Measurements from ENCODE around the gene PRND. TPM values are rescaled to one million over a fixed set of nuclear protein-coding genes. Genes with fewer than 3 reads are reported as not detected.

Gene PRND
- total and polyA plus RNA-seq, 2 of the 13 experiments (the other 11 are each of a cell fraction or from before 2014, with no cell fraction given), result not detected

- ATAC-seq (peak; percentile 34), DNase-seq (ENCODE audit: low spot score) (no peak), FAIRE-seq (no peak)
- Histone ChIP-seq H3K4me2 (ENCODE audit: low read depth, low read length) (peak overlapping the region; percentile 83), H3K27ac (ENCODE audit: extremely low read length, insufficient read depth, low read length) (no peak overlapping the region), H3K4me1 (ENCODE audit: insufficient read depth, low read length) (peaks cover 16% of the 10 kb centered on the region), H2AFZ (ENCODE audit: low read length) (no peak overlapping the region), H3K9me3 (ENCODE audit: low read length) (peaks cover 24% of the 10 kb centered on the region), H3K79me2 (ENCODE audit: insufficient read depth, low read length) (no peaks in the 10 kb centered on the region), H3K27me3 (ENCODE audit: control insufficient read depth in 1 of 2, insufficient read depth in 2 of 2, low read length in 2 of 2) (peaks cover 0 to 29% of the 10 kb centered on the region in 2 experiments; a peak in 4 of 5 replicates), H4K20me1 (ENCODE audit: insufficient read depth, low read length) (no peaks in the 10 kb centered on the region), H3K9ac (ENCODE audit: insufficient read depth, low read depth, low read length) (peak overlapping the region; percentile 32; the same call in 1 of the 2 replicates), H3K36me3 (replicated peaks in 1 of 2; ENCODE audit: control insufficient read depth in 1 of 2, insufficient read depth in 2 of 2, low read length in 2 of 2) (no peaks in the 10 kb centered on the region), H3K4me3 (replicated peaks in 1 of 3; ENCODE audit: insufficient read depth in 1 of 3, low read depth in 2 of 3, low read length in 3 of 3) (peak overlapping the region; percentile 1 to 56 (median 19); a peak in 4 of 6 replicates)
- ChIA-PET CTCF (ENCODE audit: low intra/inter-chr PET ratio, low total read pairs) (no interaction called here), POLR2A (no interaction called here)
- BruUV-seq (replicated peaks), result no TSS peak
- WGBS (ENCODE audit: low lambda C conversion rate), result 47% methylated on average over 14 of the region's 14 CpGs
- intact Hi-C loops (cut with micrococcal nuclease; ENCODE audit: unreplicated experiment), result no loop called here
- in situ Hi-C loops (cut with HindIII; ENCODE audit: extremely low pct_ligation_motif_present, low pct_unique_long_range_greater_than_20kb), result no loop called here
- no peak for TF ChIP-seq YEATS4 (CRISPR knock-in tag; IDR thresholded peaks at IDR 0.05; ENCODE audit: borderline replicate concordance)
- TF ChIP-seq GTF3A (CRISPR knock-in tag; conservative IDR thresholded peaks at IDR 0.05), result no peak
- TF ChIP-seq KMT2A (CRISPR knock-in tag; IDR thresholded peaks at IDR 0.05), result no peak
- no peak for TF ChIP-seq ZNF33A (CRISPR knock-in tag; IDR thresholded peaks at IDR 0.05; ENCODE audit: borderline replicate concordance)
- TF ChIP-seq KLF15 (CRISPR knock-in tag; IDR thresholded peaks at IDR 0.05; ENCODE audit: borderline replicate concordance), result no peak
- no peak for TF ChIP-seq TBP (CRISPR knock-in tag; IDR thresholded peaks at IDR 0.05)
- TF ChIP-seq HINFP (CRISPR knock-in tag; IDR thresholded peaks at IDR 0.05; ENCODE audit: low read depth), result peak; percentile 95
- TF ChIP-seq MTF2 (CRISPR knock-in tag; IDR thresholded peaks at IDR 0.05; ENCODE audit: borderline replicate concordance), result no peak
- TF ChIP-seq AHR (CRISPR knock-in tag; IDR thresholded peaks at IDR 0.05), result no peak
- no peak for TF ChIP-seq MLLT10 (CRISPR knock-in tag; IDR thresholded peaks at IDR 0.05)
- no peak for TF ChIP-seq ZGPAT (CRISPR knock-in tag; IDR thresholded peaks at IDR 0.05)
- no peak for TF ChIP-seq RFXANK (CRISPR knock-in tag; IDR thresholded peaks at IDR 0.05)
- no peak for TF ChIP-seq ZNF354B (CRISPR knock-in tag; IDR thresholded peaks at IDR 0.05)
- TF ChIP-seq EZH2 (conservative IDR thresholded peaks at IDR 0.05; ENCODE audit: low read depth, low read length), result no peak
- TF ChIP-seq ZBTB7B (CRISPR knock-in tag; IDR thresholded peaks at IDR 0.05), result no peak
- TF ChIP-seq POLR2A (IDR thresholded peaks at IDR 0.05; ENCODE audit: insufficient read depth in 1 of 2, low read depth in 2 of 2, low read length in 2 of 2), result no peak
- TF ChIP-seq KDM4B (CRISPR knock-in tag; IDR thresholded peaks at IDR 0.05), result no peak
- no peak for TF ChIP-seq RFX3 (CRISPR knock-in tag; IDR thresholded peaks at IDR 0.05)
- TF ChIP-seq KMT2B (CRISPR knock-in tag; IDR thresholded peaks at IDR 0.05), result no peak
- TF ChIP-seq ZNF687 (CRISPR knock-in tag; IDR thresholded peaks at IDR 0.05), result peak; percentile 48
- TF ChIP-seq ZKSCAN1 (IDR thresholded peaks at IDR 0.05; ENCODE audit: low read length), result no peak
Measured at GRCh38 chr20:4776079-4776630, 54.4 kb downstream of the PRND start.

Data from HepG2 (cell line).